GM19452 (cell line): ENCODE measurements around the gene GARIN1A.
"Not testable (repeated sequence)": the region's sequence is repeated elsewhere in the genome, so short reads cannot be mapped to it uniquely, and the experiment has no call there.

Experiments used
- ATAC-seq: cut with Tn5 transposase; IDR thresholded peaks from one replicate; pipeline ENCODE4 v1.9.1; 2021; ENCODE audit not compliant: unreplicated experiment

Gene GARIN1A

DNA sequence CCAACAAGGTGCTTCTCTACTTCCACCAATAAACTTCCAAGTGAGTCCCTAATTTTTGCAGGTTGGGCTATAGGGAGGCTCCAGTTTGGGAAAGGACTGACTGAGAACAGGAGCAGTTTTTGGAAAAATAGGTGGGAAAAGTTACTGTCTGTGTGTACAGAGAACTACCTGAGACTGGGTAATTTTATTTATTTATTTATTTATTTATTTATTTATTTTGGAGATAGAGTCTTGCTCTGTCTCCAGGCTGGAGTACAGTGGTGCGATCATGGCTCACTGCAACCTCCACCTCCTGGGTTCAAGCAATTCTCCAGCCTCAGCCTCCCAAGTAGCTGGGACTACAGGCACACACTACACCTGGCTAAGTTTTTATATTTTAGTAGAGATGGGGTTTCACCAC lies 11.2 kb downstream of the GARIN1A start:
- not testable (repeated sequence) for ATAC-seq

DNA sequence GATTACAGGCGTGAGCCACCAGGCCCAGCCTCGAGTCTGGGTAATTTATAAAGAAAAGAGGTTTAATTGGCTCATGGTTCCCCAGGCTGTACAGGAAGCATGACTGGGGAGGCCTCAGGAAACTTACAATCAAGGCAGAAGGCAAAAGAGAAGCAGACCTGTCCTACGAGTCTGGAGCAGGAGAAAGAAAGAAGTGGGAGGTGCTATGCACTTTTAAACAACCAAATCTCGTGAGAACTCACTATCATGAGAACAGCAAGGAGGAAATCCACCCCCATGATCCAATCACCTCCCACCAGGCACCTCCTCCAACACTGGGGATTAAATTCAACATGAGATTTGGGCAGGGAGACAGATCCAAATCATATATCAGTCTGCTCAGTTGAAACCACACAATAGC lies 11.6 kb downstream of the GARIN1A start:
- ATAC-seq = not testable (repeated sequence)

DNA sequence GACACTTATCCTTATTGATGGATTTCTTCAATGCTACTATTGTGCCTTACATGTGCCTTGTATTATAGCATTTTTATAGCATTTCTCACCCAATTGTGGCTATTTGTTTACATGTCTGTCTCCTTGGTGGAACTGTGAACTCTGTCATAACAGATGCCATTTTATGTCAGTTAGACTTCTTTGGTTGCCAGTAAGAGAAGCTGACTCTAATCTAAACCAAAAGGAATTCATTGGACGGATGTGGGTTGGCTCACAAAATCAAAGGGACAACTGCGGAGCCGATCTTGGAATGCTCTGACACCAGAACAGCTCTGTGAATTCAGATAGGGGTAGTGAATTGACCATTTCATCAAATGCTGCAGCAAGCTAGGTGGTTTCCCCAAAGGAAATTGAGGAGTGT lies 15.0 kb downstream of the GARIN1A start:
- ATAC-seq = no peak

DNA sequence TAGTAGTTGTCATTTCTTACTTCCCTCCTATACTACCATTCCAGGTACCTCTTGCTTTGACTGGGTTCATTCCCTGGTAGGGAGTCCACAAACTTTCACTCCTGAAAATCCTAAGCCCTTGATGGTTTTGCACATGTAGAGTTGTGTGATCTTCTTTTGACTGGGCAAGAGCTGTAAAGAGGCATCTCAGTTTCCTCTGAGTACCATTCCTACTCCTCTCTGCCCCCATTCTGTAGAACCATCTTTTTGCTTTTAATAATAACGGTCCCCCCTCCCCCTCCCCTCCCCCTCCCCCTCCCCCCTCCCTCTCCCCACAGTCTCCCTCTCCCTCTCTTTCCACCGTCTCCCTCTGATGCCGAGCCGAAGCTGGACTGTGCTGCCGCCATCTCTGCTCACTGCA lies 16.4 kb downstream of the GARIN1A start:
- no peak for ATAC-seq

DNA sequence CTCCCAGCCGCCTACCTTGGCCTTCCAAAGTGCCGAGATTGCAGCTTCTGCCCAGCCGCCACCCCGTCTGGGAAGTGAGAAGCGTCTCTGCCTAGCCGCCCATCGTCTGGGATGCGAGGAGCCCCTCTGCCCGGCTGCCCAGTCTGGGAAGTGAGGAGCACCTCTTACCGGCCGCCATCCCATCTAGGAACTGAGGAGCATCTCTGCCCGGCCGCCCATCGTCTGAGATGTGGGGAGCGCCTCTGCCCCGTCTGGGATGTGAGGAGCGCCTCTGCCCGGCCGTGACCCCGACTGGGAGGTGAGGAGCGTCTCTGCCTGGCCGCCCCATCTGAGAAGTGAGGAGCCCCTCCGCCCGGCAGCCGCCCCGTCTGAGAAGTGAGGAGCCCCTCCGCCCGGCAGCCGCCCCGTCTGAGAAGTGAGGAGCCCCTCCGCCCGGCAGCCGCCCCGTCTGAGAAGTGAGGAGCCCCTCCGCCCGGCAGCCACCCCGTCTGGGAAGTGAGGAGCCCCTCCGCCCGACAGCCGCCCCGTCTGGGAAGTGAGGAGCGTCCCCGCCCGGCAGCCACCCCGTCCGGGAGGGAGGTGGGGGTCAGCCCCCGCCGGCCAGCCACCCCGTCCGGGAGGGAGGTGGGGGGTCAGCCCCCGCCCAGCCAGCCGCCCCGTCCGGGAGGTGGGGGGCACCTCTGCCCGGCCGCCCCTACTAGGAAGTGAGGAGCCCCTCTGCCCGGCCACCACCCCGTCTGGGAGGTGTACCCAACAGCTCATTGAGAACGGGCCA lies 17.3 kb downstream of the GARIN1A start:
- ATAC-seq = not testable (repeated sequence)

DNA sequence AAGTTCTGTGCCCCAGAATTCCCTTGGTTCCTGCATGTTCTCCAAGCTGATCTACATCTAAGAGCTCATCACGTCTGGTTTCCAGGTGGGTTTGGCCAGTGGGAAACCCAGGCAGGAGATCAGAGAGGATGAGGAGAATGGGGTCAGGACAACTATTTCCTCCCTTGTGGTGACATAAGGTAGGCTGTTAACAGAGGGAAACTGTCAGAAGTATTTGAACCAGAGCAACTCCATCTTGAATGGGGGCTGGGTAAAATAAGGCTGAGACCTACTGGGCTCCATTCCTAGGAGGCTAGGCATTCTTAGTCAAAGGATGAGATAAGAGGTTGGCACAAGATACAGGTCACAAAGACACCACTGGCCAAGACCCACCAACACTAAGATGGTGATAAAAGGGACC lies 19.1 kb downstream of the GARIN1A start:
- no peak for ATAC-seq

DNA sequence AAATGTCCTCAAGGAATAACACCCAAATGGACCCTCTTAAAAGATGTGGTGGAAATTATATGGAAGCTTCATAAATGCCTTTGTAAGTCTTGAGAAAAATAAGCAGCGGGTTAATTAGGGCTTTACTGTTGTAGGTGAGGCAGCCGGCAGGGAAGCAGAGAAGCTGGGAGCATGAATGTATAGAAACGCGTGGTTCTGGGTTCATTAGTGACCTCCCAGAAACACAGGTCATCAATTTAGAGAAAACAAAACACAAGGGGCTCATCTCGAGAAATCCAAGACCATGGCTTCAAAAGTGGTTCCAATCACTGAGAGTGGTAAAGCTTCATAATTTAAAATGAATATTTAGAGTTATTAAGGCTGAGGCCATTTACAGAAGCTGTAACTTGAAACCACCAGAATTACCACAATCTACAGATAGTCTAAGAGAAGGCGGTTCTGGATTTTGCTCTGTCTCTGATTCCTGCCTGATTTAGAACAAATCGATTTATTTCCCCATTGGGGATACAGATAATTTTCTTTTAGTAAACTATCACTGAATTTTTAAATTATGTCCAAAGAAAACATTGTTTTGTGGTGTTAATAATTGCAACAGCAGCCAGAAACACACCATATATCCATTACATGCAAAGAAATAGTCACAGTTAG lies 20.7 kb downstream of the GARIN1A start:
- no peak for ATAC-seq

DNA sequence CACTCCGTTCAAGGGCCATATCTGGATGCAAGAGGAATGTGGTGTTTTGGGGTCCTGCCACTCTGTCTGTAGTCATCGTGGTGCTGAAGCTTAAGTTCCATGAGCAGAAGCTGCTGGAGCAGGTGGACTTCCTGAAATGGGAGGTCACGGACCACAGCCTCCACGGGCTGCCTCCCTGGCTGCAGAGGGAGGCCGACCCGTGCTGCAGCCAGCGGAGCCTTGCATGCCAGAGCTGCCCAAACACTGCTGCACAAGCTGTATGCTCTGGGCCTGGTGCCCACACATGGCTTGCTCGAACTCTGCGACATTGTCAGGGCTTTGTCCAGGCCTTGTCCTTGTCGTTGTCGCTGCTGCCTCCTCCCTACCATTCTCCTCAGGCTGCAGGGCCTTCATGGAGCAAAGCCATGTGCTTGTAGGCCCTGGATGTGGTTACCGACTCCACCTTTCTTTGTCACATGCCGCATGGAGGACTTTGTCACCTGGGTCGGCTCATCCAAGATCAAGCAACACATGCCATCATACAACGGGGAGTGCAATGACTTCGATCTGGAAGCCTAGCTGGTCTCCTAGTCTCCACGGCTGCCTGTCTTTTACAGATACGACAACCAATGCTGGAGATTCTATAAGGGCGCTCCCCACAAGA lies 21.4 kb downstream of the GARIN1A start:
- ATAC-seq = no peak

DNA sequence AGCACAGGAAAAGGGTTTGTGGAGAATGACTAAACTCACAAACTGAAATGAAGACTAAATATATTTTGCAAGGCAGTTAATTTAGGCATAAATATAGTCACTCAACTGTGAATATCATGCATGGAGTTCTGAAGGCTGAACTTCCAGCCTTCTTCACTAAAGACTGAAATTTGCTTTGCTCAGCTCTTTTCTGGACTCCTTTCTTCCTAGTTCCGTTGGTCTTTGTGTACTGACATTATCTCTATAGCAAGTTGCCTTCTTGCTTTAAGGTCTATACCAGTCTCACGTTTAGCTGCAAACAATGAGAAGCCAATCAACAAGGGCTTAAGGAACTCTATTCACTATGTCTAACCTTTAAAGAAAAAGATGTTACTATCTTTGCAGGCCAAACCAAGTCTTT lies 22.6 kb downstream of the GARIN1A start:
- ATAC-seq = no peak

DNA sequence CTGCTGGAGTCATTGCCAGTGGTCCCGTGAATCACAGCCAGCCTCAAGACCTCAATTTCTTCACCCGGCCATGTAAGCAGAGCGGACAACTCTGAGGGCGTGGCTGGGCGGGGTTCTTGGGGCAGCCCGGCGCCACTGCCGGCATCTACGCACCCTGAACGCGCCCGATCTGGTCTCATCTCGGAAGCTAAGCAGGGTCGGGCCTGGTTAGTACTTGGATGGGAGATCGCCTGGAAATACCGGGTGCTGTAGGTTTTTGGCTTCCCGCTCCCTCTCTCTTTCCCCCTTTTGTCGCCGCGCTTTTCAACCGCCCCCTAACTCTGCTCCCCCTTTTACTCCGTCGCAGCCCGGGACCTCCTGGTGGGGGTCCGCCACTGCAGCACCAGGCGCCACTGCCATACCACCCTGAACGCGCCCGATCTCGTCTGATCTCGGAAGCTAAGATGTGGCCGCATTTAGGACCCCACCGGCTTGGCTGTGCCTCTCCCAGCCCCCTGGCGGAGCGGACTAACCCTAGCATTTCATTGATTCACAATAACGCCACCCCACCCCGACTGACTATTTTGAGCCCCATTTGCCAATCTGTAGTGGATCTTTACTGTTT lies 25.3 kb downstream of the GARIN1A start:
- ATAC-seq = no peak

DNA sequence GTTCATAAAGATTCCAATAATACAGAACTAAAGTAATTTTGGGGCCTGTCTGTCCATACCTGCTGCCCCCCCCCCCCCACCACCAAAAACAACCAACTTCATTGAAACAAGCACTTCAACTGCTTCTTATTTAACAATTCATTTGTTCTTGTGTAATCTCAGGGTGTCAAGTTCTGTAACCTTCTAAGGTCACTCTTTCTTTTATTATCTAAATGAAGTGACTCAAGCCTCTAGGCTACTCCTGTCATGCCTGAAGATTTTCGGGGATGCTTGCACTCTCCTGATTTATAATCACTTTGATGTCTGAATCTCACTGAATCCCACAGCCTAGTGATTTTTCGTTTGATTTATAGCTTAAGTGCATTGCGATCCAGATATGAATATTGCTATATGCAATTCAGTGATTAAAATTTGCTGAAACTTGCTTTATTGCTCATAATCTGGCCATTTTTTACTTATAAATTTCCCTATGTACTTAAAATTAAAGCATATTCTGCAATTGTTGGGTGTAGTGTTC lies 27.2 kb downstream of the GARIN1A start:
- no peak for ATAC-seq

DNA sequence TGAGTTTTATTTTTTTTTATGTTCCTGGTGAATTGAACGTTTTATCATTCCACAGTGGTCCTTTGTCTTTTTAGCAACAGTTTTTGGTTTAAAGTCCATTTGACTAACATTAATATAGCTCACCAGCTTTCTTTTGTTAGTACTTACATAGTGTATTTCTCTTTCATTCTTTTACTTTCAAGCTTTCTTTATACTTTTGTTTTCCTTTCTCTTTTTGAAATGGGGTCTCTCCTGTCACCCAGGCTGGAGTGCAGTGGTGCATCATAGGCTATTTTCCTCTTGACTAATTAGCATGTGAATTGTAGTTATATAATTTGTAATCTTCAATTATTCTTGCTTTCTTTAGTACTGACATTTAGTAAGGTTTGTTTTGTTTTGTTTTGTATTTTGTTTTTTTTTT lies 27.8 kb downstream of the GARIN1A start:
- ATAC-seq = no peak

DNA sequence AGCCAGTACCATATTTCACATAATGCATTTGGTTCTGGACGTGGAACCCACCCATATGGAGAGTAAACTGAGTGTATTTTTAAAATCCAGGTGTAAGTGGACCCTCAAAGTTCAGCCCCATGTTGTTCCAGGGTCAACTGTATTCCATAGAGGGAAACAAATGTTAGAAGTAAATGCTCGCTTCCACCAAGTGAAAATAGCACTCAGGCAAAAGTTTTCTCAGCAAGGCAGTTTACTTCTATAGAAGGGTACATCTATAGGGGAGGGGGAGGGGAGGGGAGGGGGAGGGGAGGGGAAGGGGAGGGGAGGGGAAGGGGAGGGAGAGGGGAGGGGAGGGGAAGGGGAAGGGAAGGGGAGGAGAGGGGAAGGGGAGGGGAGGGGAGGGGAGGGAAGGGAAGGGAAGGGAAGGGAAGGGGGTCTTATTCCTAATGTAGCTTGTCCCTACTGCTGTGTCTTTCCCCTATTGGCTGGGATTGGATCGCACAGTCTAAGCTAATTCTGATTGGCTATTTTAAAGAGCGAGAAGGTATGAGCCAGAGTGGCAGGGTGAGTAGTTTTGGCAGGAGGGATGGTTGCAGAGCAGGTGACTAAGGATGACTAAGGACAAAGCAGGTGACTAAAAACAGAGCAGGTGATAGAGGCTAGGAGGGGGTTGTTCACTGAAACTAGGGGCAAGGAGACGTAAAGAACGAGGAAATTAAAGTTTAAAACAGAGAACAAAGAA lies 29.1 kb downstream of the GARIN1A start:
- ATAC-seq = no peak

DNA sequence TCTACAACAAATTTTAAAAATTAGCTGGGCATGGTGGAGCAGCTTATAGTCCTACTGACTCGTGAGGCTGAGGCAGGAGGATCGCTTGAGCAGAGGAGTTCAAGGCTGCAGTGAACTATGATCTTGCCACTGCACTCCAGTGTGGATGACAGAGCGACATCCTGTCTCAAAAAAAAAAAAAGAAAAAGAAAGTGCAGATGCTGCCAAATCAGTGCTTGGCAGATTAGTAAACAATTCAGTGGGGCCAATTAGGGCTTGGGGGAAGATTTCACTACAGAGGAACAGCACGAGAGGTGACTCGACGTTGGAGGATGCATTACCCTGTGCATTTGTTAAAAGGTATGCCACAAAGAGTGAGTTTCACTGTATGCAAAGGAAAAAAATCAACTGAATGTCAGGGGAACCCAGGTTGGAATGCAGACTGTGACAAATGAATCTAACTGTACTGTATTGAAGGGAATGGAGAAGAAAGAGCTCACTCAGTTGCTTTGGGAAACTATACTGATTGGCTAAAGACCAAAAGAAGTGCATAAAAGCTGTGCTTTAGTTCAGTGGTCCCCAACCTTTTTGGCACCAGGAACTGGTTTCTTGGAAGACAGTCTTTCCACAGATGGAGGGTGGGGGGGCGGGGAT lies 31.6 kb downstream of the GARIN1A start:
- ATAC-seq = no peak

DNA sequence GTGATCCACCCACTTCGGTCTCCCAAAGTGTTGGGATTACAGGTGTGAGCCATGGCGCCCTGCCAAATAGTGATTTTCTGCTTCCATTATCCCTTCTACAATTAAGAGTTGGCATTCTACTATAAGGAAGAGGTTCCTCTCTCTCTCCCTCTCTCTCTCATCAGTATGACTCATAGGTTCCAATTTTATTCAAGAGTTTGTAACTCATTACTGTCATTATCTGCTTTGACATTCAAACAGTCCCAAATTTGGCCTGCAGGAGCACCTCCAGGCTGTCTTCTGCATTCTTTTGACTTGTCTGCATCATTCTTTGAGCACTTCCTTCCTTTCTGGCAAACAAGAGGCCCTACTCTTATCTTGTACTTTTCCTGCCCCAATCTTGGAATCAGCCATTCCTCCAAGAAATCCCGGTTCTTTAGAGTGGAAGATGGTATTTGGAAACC lies 33.8 kb downstream of the GARIN1A start:
- no peak for ATAC-seq

DNA sequence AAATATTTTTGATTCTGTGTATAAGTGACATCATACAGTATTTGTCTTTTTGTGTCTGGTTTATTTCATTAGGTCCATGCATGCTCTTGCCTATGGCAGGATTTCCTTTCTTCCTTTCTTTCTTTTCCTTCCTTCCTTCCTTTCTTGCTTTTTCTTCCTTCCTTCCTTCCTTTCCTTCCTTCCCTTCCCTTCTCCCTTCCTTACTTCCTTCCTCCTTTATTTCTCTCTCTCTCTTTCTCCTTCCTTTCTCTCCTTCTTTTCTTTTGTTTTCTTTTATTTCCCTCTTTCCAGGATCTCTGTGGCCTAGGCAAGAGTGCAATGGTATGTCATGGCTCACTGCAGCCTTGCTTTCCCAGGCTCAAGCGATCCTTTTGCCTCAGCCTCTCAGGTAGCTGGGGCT lies 35.7 kb downstream of the GARIN1A start:
- no peak for ATAC-seq

DNA sequence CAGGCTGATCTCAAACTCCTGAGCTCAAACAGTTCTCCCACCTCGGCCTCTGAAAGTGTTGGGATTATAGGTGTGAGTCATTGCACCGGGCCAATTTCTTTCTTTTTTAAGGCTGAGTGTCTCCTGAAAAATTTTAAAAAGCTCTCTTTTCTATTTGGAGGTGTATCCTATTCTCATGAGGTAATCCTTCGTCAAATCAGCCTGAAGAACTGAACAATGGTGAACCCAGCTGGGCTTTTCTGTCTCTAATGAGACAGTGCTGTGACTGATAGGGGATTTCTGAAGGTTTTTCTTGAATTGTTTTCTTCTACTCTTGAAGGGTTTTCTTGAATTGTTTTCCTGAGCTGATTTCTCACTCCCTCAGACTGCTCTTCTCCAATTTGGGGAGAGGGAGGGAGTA lies 36.1 kb downstream of the GARIN1A start:
- no peak for ATAC-seq

DNA sequence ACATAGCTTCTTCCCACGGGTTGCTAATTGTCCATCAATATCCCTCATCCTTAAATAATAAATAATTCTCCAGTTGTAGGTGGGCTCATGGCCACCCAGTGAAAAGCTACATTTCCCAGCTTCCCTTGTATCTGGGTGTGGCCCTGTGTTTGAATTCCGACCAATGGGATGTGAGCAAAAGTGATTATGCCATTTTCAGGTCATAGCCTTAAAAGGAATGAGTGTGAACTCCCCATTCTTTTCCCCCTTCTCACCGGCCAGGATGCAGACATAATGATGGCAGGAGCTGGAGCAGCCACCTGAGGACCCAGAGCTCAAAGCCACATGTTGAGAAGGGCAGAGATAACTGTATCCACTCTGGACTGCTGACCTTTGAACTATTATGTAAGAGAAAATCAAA lies 36.7 kb downstream of the GARIN1A start:
- ATAC-seq = no peak

DNA sequence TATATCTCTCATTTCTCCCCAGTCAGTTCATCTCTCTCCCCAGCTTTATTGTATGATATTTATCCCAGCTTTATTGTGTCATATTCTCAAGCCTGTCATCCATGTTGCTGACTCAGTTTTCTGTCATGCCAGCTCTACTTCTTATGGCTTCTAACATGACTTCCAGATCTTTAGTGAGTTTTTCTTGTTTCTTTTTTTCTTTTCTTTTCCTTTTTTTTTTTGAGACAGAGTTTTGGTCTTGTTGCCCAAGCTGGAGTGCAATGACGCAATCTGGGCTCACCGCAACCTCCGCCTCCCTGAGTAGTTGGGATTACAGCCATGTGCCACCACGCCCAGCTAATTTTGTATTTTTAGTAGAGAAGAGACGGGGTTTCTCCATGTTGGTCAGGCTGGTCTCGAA lies 38.4 kb downstream of the GARIN1A start:
- no peak for ATAC-seq

DNA sequence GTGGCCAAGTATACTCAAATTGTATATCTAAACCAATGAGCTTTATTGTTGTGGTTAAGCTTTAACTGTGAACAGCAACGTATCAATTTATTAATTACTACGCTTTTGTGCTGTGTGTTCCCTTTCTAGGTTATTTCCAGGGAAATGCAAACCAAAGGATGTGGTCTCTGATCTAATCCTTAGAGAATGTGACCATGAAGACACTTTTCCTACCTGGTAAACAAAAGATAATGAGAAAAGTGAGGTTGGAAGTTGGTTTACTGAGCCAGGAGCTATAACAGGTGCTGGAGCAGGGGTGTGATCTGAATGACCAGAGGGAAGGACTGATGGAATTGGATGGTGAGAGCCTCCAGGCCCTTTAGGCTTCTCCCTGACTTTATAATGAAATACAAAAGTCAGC lies 41.7 kb downstream of the GARIN1A start:
- no peak for ATAC-seq
